ENCODE measurements around the gene SLC39A13. TPM values are rescaled to one million over a fixed set of nuclear protein-coding genes. Genes with fewer than 3 reads are reported as not detected.
A peak's percentile ranks its signal among the peaks of the same experiment; 100 is the strongest.
"Not testable (repeated sequence)": the region's sequence is repeated elsewhere in the genome, so short reads cannot be mapped to it uniquely, and the experiment has no call there.

Gene SLC39A13
- total RNA-seq, 2 donors from 2014 or later: 97.7 to 163 TPM

DNA sequence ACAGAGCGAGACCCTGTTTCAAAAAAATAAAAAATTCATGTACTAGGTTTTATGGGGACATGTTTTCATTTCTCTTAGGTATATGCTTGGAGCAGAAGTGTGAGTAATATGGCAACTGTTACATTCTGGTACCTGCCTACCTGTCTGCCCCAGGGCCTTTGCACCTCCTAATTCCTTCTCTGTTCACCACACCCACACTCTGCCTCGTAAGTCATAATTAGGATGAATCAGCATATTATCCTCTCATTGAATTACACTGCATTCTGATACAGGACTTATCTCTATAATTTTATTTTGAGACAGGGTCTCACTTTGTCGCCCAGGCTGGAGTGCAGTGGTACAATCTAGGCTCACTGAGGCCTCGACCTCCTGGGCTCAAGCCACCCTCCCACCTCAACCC lies 43.6 kb downstream of the SLC39A13 start:
- TF ChIP-seq, protein P1, sequence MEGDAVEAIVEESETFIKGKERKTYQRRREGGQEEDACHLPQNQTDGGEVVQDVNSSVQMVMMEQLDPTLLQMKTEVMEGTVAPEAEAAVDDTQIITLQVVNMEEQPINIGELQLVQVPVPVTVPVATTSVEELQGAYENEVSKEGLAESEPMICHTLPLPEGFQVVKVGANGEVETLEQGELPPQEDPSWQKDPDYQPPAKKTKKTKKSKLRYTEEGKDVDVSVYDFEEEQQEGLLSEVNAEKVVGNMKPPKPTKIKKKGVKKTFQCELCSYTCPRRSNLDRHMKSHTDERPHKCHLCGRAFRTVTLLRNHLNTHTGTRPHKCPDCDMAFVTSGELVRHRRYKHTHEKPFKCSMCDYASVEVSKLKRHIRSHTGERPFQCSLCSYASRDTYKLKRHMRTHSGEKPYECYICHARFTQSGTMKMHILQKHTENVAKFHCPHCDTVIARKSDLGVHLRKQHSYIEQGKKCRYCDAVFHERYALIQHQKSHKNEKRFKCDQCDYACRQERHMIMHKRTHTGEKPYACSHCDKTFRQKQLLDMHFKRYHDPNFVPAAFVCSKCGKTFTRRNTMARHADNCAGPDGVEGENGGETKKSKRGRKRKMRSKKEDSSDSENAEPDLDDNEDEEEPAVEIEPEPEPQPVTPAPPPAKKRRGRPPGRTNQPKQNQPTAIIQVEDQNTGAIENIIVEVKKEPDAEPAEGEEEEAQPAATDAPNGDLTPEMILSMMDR (IDR thresholded peaks at IDR 0.05): no peak
- no peak for ATAC-seq (ENCODE audit: insufficient number of reproducible peaks, low FRiP score, low read depth)

DNA sequence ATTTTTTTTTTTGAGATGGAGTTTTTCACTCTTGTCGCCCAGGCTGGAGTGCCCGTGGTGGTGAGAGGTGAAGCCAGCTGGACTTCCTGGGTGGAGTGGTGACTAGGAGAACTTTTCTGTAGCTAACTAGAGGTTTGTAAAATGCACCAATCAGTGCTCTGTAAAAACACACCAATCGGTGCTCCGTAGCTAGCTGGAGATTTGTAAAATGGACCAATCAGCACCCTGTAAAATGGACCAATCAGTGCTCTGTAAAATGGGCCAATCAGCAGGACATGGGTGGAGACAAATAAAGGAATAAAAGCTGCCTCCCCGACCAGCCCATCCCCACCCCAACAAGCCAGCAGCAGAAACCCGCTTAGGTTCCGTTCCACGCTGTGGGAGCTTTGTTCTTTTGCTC lies 45.0 kb downstream of the SLC39A13 start:
- H3K27ac ChIP-seq: no peak overlapping the region
- no peak overlapping the region for H3K4me3 ChIP-seq
- H3K4me1 ChIP-seq (ENCODE audit: control insufficient read depth in 1 of 2, low read depth in 2 of 2): no peaks in the 10 kb centered on the region
- TF ChIP-seq, protein P1 (IDR thresholded peaks at IDR 0.05): no peak
- DNase-seq (ENCODE audit: low spot score) (no peak), ATAC-seq (ENCODE audit: insufficient number of reproducible peaks, low FRiP score, low read depth) (no peak)
- H3K27me3 ChIP-seq (replicated peaks; ENCODE audit: insufficient read depth): no peaks in the 10 kb centered on the region
- H3K36me3 ChIP-seq: no peaks in the 10 kb centered on the region
- H3K9me3 ChIP-seq: no peaks in the 10 kb centered on the region

More for the DNA sequence above, 43.6 kb downstream of the SLC39A13 start:
- no peak for DNase-seq (ENCODE audit: low spot score)
- H3K36me3 ChIP-seq: no peaks in the 10 kb centered on the region
- H3K27ac ChIP-seq: no peak overlapping the region
- H3K9me3 ChIP-seq: no peaks in the 10 kb centered on the region
- no peaks in the 10 kb centered on the region for H3K27me3 ChIP-seq (replicated peaks; ENCODE audit: insufficient read depth)
- H3K4me1 ChIP-seq (ENCODE audit: control insufficient read depth in 1 of 2, low read depth in 2 of 2): no peaks in the 10 kb centered on the region
- no peak overlapping the region for H3K4me3 ChIP-seq

DNA sequence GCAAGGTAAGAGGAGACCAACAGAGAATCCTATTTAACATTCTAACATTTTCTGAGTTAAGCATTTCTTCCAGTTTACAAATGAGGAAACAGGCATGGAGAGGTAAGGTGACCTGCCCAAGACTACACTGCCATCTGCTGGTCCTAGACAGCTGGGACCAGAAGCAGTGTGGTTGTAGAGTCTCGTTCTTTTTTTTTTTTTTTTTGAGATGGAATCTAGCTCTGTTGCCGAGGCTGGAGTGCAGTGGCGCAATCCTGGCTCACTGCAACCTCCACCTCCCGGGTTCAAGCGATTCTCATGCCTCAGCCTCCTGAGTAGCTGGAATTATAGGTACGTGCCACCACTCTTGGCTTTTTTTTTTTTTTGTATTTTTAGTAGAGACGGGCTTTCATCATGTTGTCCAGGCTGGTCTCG lies 45.9 kb downstream of the SLC39A13 start:
- not testable (repeated sequence) for H3K9me3 ChIP-seq; H3K27ac ChIP-seq; H3K36me3 ChIP-seq; H3K4me3 ChIP-seq; H3K4me1 ChIP-seq (ENCODE audit: control insufficient read depth in 1 of 2, low read depth in 2 of 2); H3K27me3 ChIP-seq (replicated peaks; ENCODE audit: insufficient read depth)
- ATAC-seq (ENCODE audit: insufficient number of reproducible peaks, low FRiP score, low read depth): peak; percentile 71
- TF ChIP-seq, protein P1 (IDR thresholded peaks at IDR 0.05): peak; percentile 57
- DNase-seq (ENCODE audit: low spot score): peak; percentile 31

DNA sequence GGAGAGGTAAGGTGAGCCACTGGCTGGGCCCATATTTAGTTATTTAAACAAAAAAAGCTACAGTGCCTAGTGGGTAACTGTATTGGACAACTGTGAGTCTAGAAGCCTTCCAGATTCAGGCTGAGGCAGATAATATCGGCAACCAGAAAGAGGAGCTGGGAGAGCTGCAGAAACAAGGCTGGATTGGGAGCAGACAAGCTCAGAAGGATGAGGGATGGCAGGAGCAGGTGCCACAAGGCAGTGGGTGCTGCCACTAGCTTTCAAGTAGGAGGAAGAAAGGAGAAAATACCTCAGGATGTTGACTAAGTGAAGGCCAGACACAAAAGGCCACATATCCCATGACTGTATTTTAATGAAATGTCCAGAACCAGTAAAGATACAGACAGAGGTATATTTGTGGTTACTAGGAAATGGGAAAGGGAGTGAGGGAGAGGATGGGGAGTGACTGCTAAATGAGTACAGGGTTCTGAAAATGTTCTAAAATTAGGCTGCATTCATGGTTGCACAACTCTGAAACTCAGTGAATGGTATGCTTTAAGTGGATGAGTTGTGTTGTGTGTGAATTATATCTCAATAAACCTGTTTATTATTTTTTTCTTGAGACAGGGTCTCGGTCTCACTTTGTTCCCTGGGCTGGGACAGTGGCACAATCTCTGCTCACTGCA lies 52.3 kb downstream of the SLC39A13 start:
- H3K36me3 ChIP-seq: peaks cover 3% of the 10 kb centered on the region

DNA sequence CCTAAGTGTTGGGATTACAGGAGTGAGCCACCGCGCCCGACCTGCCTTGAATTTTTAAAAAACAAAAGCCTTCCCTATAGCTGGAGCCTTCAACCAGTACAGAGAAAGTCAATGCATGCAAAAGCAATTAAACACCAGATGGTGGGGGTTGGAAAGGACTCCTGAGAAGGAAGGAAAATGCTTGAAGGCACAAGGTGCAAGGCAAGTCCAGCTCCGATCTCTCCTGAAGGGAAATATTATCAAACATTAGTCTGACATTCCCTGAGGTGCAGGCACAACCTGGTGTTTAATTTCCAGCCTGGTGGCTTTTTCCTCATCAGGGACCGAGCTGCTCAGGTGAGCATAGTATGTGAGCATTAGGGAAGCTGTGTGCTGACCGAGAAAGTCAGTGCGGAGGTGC lies 53.5 kb downstream of the SLC39A13 start:
- TF ChIP-seq, protein P1 (IDR thresholded peaks at IDR 0.05): no peak
- no peaks in the 10 kb centered on the region for H3K27me3 ChIP-seq (replicated peaks; ENCODE audit: insufficient read depth)
- DNase-seq (ENCODE audit: low spot score) (no peak), ATAC-seq (ENCODE audit: insufficient number of reproducible peaks, low FRiP score, low read depth) (no peak)
- H3K9me3 ChIP-seq: no peaks in the 10 kb centered on the region
- no peak overlapping the region for H3K4me3 ChIP-seq
- H3K36me3 ChIP-seq: peaks cover 3% of the 10 kb centered on the region
- no peak overlapping the region for H3K27ac ChIP-seq
- peaks cover 7 to 16% of the 10 kb centered on the region in 2 donors for H3K4me1 ChIP-seq (ENCODE audit: control insufficient read depth in 1 of 2, low read depth in 2 of 2)

More for the DNA sequence above, 52.3 kb downstream of the SLC39A13 start:
- Histone ChIP-seq H3K4me3 (no peak overlapping the region), H3K27me3 (replicated peaks; ENCODE audit: insufficient read depth) (no peaks in the 10 kb centered on the region), H3K4me1 (ENCODE audit: control insufficient read depth in 1 of 2, low read depth in 2 of 2) (peaks cover 0 to 5% of the 10 kb centered on the region in 2 donors), H3K27ac (no peak overlapping the region), H3K9me3 (no peaks in the 10 kb centered on the region)
- DNase-seq (ENCODE audit: low spot score): no peak
- TF ChIP-seq, protein P1 (IDR thresholded peaks at IDR 0.05): no peak
- no peak for ATAC-seq (ENCODE audit: insufficient number of reproducible peaks, low FRiP score, low read depth)

All from thoracic aorta (tissue), 2 donors.